ES-I3 (cell line): ENCODE measurements around the gene WNT10A.

ENCODE experiments used
- H3K36me3 ChIP-seq: 2 replicates; pipeline ENCODE4 v1.6.1; 2013; ENCODE audit warnings: mild to moderate bottlenecking, low read length, control low read depth, moderate library complexity; ENCODE audit not compliant: insufficient read depth
- H3K4me1 ChIP-seq: 2 replicates; pipeline ENCODE4 v1.6.1; 2013; ENCODE audit warnings: mild to moderate bottlenecking, control low read depth, low read length; ENCODE audit not compliant: insufficient read depth
- H3K9ac ChIP-seq: 2 replicates; pipeline ENCODE4 v1.6.1; 2013; ENCODE audit warnings: low read depth, mild to moderate bottlenecking, low read length, moderate library complexity
- H3K9me3 ChIP-seq: 2 replicates; pipeline ENCODE4 v1.6.1; 2013; ENCODE audit warnings: mild to moderate bottlenecking, low read length, moderate library complexity; ENCODE audit not compliant: control insufficient read depth, insufficient read depth

WNT10A gene

DNA sequence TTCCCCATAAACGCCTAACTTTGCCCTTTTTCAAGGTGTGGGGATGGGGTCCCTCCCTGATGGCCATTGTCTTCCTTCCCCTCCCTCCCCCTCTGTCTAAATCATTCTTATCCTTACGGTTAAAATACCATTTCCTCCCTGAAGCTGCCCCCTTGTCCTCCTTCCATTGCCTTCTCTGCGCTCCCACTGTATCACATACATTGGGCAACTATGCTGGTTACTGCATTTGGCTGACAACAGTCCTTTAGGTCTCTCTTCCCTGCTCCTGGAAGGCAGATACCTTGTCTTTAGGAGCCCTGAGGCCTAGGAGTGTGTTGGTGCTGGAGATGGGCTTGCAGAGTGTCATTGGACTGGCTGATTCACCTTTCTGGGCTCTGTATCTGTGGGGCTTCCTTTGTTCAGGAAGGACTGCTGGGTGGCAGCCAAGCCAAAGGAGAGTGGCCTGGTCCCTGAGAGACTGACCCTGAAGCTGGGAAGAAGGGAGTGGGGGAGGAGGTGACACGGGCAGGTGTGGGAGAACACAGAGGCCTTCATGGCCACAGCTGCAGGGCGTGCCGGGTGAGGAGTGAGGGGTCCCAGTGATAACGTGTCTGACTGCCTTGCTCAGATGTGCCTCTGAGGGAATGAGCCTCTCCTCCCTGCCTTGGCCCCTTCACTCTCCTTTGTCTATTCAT lies 18.9 kb upstream of the WNT10A start:
- Histone ChIP-seq H3K9ac (no peak overlapping the region), H3K36me3 (no peaks in the 10 kb centered on the region), H3K9me3 (no peaks in the 10 kb centered on the region), H3K4me1 (peaks cover 9% of the 10 kb centered on the region)

DNA sequence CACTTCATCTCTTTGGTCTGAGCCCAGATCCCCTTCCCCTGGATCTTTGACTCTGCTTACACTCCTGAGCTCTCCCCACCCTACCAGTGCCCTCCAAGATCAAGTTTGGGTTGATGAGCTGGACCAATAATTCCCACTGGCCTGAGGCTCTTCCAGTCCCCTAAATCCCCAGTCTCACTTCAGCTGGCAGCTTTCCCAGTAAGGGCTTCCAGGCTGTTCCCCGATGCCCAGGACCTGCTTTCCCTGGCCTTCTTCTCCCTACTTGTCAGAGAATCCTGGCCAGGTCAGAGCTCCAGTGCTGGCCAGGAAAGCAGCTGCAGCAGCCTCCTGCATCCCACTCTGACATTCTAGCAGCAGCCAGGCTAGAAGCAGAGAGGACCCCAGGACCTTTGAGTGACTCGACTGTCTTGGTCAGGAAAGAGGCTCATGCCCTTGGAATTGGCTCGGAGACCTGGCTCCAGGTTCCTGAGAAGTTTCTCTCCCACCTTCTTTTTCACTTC lies 17.6 kb upstream of the WNT10A start:
- Histone ChIP-seq H3K9ac (no peak overlapping the region), H3K36me3 (no peaks in the 10 kb centered on the region), H3K4me1 (peaks cover 3% of the 10 kb centered on the region), H3K9me3 (no peaks in the 10 kb centered on the region)

- no peaks in the 10 kb centered on the region for H3K4me1 ChIP-seq
- no peaks in the 10 kb centered on the region for H3K36me3 ChIP-seq
- no peaks in the 10 kb centered on the region for H3K9me3 ChIP-seq
- H3K9ac ChIP-seq, result no peak overlapping the region
Observed at GRCh38 chr2:218865396-218865795, 15.3 kb upstream of the WNT10A start.

DNA sequence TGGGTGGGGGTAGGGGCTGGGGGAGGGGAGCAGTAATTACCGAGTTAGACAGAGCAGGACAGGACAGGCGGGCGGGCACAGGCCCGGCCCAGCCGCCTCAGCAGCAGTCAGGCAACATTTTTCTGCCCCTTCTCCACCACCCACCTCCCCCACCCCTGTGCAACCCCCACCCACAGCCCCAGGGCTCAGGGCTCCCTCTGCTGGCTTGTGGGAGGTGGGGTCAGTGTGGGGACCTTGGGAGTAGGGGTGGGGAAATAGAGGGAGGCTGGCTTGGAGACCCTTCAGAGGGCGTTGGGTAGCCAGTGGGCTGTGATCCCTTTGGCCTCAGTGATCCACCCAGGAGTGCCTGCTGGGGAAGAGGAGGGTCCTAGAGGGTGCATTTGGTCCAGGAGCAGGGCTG lies 14.7 kb upstream of the WNT10A start:
- Histone ChIP-seq H3K9me3 (no peaks in the 10 kb centered on the region), H3K4me1 (no peaks in the 10 kb centered on the region), H3K9ac (no peak overlapping the region), H3K36me3 (no peaks in the 10 kb centered on the region)

- Histone ChIP-seq H3K36me3 (no peaks in the 10 kb centered on the region), H3K4me1 (0 out of 2 replicates have a peak, but pooled peaks cover 7% of the 10 kb centered on the region), H3K9ac (no peak overlapping the region), H3K9me3 (no peaks in the 10 kb centered on the region)
Observed at GRCh38 chr2:218867900-218868299, 12.8 kb upstream of the WNT10A start.

DNA sequence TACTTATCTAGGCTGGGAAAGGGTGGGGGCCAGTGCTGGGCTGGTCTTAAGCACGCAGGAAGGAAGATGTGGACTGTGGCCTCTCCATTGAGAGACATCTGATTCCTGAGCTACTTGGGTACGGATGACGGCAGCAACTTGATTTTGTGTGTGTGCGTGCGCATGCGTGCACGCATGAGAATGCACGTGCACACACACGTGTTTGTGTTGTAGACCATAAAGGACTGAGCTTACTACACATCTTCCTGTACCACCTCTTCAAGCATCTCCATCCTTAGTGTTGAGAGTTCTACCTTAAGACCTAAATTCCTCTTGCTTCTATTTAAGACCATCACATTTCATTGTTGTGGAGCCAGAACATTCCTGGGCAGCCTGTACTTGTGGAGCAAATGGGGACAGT lies 11.6 kb upstream of the WNT10A start:
- 0 out of 2 replicates have a peak, but pooled peaks cover 7% of the 10 kb centered on the region for H3K4me1 ChIP-seq
- no peaks in the 10 kb centered on the region for H3K9me3 ChIP-seq
- no peaks in the 10 kb centered on the region for H3K36me3 ChIP-seq
- no peak overlapping the region for H3K9ac ChIP-seq

DNA sequence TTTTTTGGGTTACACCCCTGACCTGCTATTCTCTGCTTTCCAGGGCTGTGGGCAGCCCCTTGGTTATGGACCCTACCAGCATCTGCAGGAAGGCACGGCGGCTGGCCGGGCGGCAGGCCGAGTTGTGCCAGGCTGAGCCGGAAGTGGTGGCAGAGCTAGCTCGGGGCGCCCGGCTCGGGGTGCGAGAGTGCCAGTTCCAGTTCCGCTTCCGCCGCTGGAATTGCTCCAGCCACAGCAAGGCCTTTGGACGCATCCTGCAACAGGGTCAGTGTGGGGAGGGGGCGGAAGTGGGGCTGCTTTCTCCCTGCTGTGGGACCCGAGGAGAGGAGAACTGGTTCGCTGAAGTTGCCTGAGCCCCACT lies 9.7 kb upstream of the WNT10A start:
- no peaks in the 10 kb centered on the region for H3K9me3 ChIP-seq
- 0 out of 2 replicates have a peak, but pooled peaks cover 7% of the 10 kb centered on the region for H3K4me1 ChIP-seq
- H3K36me3 ChIP-seq, result no peaks in the 10 kb centered on the region
- peak overlapping the region; percentile 7; the same call in 1 of the 2 replicates for H3K9ac ChIP-seq

GRCh38 chr2:218871345-218872302 lies 9.0 kb upstream of the WNT10A start:
- peak overlapping the region; percentile 7; the same call in 1 of the 2 replicates for H3K9ac ChIP-seq

DNA sequence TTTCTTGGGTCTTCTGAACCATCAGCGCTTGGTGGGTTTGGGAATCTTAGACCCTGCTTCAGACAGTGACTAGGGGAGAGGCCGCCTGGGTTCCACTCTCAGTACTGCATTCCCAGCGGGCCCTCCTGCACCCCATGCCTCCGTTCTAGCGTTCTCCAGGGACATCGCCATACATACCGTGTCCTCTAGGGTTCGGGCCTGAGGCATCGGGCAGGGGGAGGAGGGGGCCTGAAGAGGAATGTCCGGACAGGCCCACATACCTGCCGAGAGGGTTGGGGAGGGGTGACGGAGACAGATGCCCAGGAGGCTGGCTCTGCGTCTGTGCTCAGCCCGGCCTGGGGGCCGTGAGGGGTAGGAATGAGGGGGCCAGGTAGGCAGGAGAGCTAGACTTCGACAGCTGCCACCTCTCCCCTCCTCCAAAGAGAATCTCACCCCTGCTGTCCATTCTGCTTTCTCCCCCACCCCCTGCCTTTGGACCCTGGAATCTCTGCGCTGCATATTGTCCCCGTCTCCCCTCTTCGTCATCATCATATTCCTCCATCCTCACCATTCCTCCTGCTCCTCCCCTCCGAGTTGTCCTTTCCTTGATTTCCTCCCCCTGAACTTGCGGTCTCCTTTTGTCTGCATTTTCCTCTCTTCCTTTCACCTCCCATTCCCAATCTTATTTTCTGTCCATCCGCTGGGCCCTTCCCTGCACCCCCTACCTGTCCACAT lies 7.8 kb upstream of the WNT10A start:
- H3K9ac ChIP-seq, result no peak overlapping the region; the same call in 1 of the 2 replicates
- H3K4me1 ChIP-seq, result peaks cover 11% of the 10 kb centered on the region; the same call in 1 of the 2 replicates
- no peaks in the 10 kb centered on the region for H3K36me3 ChIP-seq
- H3K9me3 ChIP-seq, result no peaks in the 10 kb centered on the region

More at GRCh38 chr2:218871345-218872302, 9.0 kb upstream of the WNT10A start:
- Histone ChIP-seq H3K36me3 (no peaks in the 10 kb centered on the region), H3K9me3 (no peaks in the 10 kb centered on the region), H3K4me1 (0 out of 2 replicates have a peak, but pooled peaks cover 7% of the 10 kb centered on the region)

DNA sequence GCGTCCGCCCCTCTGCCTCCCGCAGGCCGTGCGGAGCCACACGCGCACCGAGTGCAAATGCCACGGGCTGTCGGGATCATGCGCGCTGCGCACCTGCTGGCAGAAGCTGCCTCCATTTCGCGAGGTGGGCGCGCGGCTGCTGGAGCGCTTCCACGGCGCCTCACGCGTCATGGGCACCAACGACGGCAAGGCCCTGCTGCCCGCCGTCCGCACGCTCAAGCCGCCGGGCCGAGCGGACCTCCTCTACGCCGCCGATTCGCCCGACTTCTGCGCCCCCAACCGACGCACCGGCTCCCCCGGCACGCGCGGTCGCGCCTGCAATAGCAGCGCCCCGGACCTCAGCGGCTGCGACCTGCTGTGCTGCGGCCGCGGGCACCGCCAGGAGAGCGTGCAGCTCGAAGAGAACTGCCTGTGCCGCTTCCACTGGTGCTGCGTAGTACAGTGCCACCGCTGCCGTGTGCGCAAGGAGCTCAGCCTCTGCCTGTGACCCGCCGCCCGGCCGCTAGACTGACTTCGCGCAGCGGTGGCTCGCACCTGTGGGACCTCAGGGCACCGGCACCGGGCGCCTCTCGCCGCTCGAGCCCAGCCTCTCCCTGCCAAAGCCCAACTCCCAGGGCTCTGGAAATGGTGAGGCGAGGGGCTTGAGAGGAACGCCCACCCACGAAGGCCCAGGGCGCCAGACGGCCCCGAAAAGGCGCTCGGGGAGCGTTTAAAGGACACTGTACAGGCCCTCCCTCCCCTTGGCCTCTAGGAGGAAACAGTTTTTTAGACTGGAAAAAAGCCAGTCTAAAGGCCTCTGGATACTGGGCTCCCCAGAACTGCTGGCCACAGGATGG lies 7.1 kb upstream of the WNT10A start:
- H3K9me3 ChIP-seq, result no peaks in the 10 kb centered on the region
- peaks cover 17% of the 10 kb centered on the region for H3K4me1 ChIP-seq
- H3K9ac ChIP-seq, result no peak overlapping the region; the same call in 1 of the 2 replicates
- no peaks in the 10 kb centered on the region for H3K36me3 ChIP-seq

GRCh38 chr2:218875692-218876246 lies 4.9 kb upstream of the WNT10A start:
- peaks cover 27% of the 10 kb centered on the region for H3K4me1 ChIP-seq
- H3K36me3 ChIP-seq, result no peaks in the 10 kb centered on the region
- H3K9ac ChIP-seq, result no peak overlapping the region
- no peaks in the 10 kb centered on the region for H3K9me3 ChIP-seq

- H3K4me1 ChIP-seq, result peaks cover 27% of the 10 kb centered on the region
- H3K36me3 ChIP-seq, result no peaks in the 10 kb centered on the region
- no peaks in the 10 kb centered on the region for H3K9me3 ChIP-seq
Observed at GRCh38 chr2:218876562-218877219, 4.0 kb upstream of the WNT10A start.

GRCh38 chr2:218877331-218877730 lies 3.3 kb upstream of the WNT10A start:
- Histone ChIP-seq H3K9me3 (no peaks in the 10 kb centered on the region), H3K9ac (no peak overlapping the region), H3K4me1 (peaks cover 22% of the 10 kb centered on the region), H3K36me3 (no peaks in the 10 kb centered on the region)

More at GRCh38 chr2:218876562-218877219, 4.0 kb upstream of the WNT10A start:
- no peak overlapping the region for H3K9ac ChIP-seq
